CD4-positive, alpha-beta T cell (primary cell): ENCODE results near the gene DPP4. TPM values are rescaled to one million over a fixed set of nuclear protein-coding genes. Genes with fewer than 3 reads are reported as not detected.

Experiments
- ATAC-seq: fragments of 200-7000 bp; cut with Tn5 transposase; one replicate; pipeline ENCODE4 v1.10.0; 2022; ENCODE audit warnings: mild to moderate bottlenecking; ENCODE audit not compliant: poor library complexity
- CTCF ChIA-PET: fragments of 350-600 bp; sonication (Branson Sonifier 250); formaldehyde crosslinking; loops from one replicate; lab custom pipeline; 2021; ENCODE audit warnings: antibody characterized with exemption, inconsistent platforms; lab: Charles Lee
- POLR2A ChIA-PET: fragments of 350-600 bp; sonication (Branson Sonifier 250); formaldehyde crosslinking; loops from one replicate; lab custom pipeline; 2021; ENCODE audit warnings: antibody characterized with exemption, inconsistent platforms; lab: Charles Lee
- DNase-seq, 14 experiments: peaks; one replicate each; pipeline ENCODE4 v3.0.0-alpha.2; 2013 to 2020; ENCODE audit warnings: mixed read lengths in 2 of 14
- H3K27ac ChIP-seq, 2 donors: one replicate each; pipeline versions ENCODE4 v1.5.1 to v1.7.0; 2013; ENCODE audit warnings: low read length in 2 of 2, low read depth in 1 of 2, mild to moderate bottlenecking in 1 of 2
- H3K27me3 ChIP-seq, 2 experiments: 1 replicate in 1 of 2; 2 replicates in 1 of 2; pipeline versions ENCODE4 v1.6.1 to v1.7.0; 2013; ENCODE audit warnings: low read length in 2 of 2, control low read depth in 1 of 2, mild to moderate bottlenecking in 1 of 2, moderate library complexity in 1 of 2; ENCODE audit not compliant: insufficient read depth in 2 of 2, control insufficient read depth in 1 of 2
- H3K36me3 ChIP-seq: one replicate; pipeline ENCODE4 v1.6.1; 2013; ENCODE audit warnings: low read length, control low read depth; ENCODE audit not compliant: insufficient read depth
- H3K4me1 ChIP-seq: one replicate; pipeline ENCODE4 v1.6.1; 2013; ENCODE audit warnings: low read length, control low read depth; ENCODE audit not compliant: insufficient read depth
- H3K4me3 ChIP-seq: one replicate; pipeline ENCODE4 v1.5.1; 2013; ENCODE audit warnings: mild to moderate bottlenecking, low read length, moderate library complexity
- H3K9me3 ChIP-seq, 2 experiments: 1 replicate in 1 of 2; 2 replicates in 1 of 2; pipeline versions ENCODE4 v1.6.1 to v1.7.0; 2013; ENCODE audit warnings: low read length in 2 of 2, mild to moderate bottlenecking in 2 of 2, control low read depth in 1 of 2, moderate library complexity in 1 of 2; ENCODE audit not compliant: control insufficient read depth in 1 of 2, insufficient read depth in 1 of 2
- H3K27ac Mint-ChIP-seq: one replicate; pipeline ENCODE4 v1.8.0; 2020; ENCODE audit warnings: mixed read lengths
- H3K27me3 Mint-ChIP-seq: one replicate; pipeline ENCODE4 v1.8.0; 2021; ENCODE audit warnings: mixed read lengths
- H3K36me3 Mint-ChIP-seq: one replicate; pipeline ENCODE4 v1.8.0; 2021; ENCODE audit warnings: low read depth, mixed read lengths
- H3K4me1 Mint-ChIP-seq: one replicate; pipeline ENCODE4 v1.8.0; 2021; ENCODE audit warnings: low read depth, mixed read lengths
- H3K4me3 Mint-ChIP-seq: one replicate; pipeline ENCODE4 v1.8.0; 2020; ENCODE audit warnings: mild to moderate bottlenecking, mixed read lengths
- H3K9me3 Mint-ChIP-seq: one replicate; pipeline ENCODE4 v1.8.0; 2020; ENCODE audit warnings: mixed read lengths
- intact Hi-C, 2 experiments: fragments of 100-400 bp; cut with DNase I in 1 of 2; cut with micrococcal nuclease in 1 of 2; formaldehyde crosslinking; loops; one replicate each; pipeline versions ENCODE4 v1.15.1 to v1.9.0; 2023 to 2025; cut with DNase I, micrococcal nuclease
- total RNA-seq, 174 experiments: library from RNA in 2 of 174; stranded (reverse) in 2 of 174; gene quantifications; one replicate each; pipeline ENCODE4 v1.2.3 and lab custom pipeline; 2021 to 2026
- TF ChIP-seq, protein P1 (sequence below): fragments of 200-600 bp; IDR thresholded peaks from one replicate; pipeline ENCODE4 v1.8.0; 2022; ENCODE audit warnings: antibody characterized with exemption, mild to moderate bottlenecking

DPP4 gene
- total RNA-seq, 2 experiments from 2014 or later = 15.5 to 16.7 TPM

DNA sequence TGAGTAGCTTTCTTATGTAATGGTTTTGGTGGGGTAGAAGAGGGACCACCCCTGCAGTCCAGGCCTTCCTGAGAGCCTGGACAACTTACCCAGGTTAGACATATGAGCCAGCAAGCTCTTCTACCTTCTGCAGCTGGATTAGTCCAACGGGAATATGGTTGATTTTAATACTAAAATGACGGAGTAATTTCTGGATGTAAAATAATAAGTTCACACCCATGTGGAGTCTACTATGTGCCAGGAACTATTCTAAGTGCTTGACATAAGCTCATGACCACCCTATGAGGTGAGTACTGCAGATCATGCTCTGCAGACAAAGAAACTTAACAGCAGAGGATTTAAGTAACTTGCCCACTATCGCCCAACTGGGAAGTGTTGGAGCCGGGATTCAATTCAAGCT is 45.5 kb downstream of the DPP4 start:
- intact Hi-C loops = no loop called here
- TF ChIP-seq, protein P1, sequence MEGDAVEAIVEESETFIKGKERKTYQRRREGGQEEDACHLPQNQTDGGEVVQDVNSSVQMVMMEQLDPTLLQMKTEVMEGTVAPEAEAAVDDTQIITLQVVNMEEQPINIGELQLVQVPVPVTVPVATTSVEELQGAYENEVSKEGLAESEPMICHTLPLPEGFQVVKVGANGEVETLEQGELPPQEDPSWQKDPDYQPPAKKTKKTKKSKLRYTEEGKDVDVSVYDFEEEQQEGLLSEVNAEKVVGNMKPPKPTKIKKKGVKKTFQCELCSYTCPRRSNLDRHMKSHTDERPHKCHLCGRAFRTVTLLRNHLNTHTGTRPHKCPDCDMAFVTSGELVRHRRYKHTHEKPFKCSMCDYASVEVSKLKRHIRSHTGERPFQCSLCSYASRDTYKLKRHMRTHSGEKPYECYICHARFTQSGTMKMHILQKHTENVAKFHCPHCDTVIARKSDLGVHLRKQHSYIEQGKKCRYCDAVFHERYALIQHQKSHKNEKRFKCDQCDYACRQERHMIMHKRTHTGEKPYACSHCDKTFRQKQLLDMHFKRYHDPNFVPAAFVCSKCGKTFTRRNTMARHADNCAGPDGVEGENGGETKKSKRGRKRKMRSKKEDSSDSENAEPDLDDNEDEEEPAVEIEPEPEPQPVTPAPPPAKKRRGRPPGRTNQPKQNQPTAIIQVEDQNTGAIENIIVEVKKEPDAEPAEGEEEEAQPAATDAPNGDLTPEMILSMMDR = no peak
- H3K4me1 ChIP-seq = no peaks in the 10 kb centered on the region
- Mint-ChIP-seq H3K4me1 (peaks cover 30% of the 10 kb centered on the region), H3K27ac (no peak overlapping the region), H3K27me3 (no peaks in the 10 kb centered on the region), H3K36me3 (peaks cover 72% of the 10 kb centered on the region), H3K9me3 (no peaks in the 10 kb centered on the region), H3K4me3 (no peak overlapping the region)
- no peaks in the 10 kb centered on the region for H3K9me3 ChIP-seq
- no peak for ATAC-seq
- CTCF ChIA-PET = interaction anchor here (0.5 to 1.3 kb wide), 3 partner anchors 12 to 37 kb away, joined by 3 to 4 read pairs (median 3); no protein-coding TSS in a partner anchor
- no peaks in the 10 kb centered on the region for H3K27me3 ChIP-seq
- no peak for DNase-seq
- POLR2A ChIA-PET = no interaction called here
- peaks cover 56% of the 10 kb centered on the region for H3K36me3 ChIP-seq
- no peak overlapping the region for H3K27ac ChIP-seq
- H3K4me3 ChIP-seq = no peak overlapping the region

DNA sequence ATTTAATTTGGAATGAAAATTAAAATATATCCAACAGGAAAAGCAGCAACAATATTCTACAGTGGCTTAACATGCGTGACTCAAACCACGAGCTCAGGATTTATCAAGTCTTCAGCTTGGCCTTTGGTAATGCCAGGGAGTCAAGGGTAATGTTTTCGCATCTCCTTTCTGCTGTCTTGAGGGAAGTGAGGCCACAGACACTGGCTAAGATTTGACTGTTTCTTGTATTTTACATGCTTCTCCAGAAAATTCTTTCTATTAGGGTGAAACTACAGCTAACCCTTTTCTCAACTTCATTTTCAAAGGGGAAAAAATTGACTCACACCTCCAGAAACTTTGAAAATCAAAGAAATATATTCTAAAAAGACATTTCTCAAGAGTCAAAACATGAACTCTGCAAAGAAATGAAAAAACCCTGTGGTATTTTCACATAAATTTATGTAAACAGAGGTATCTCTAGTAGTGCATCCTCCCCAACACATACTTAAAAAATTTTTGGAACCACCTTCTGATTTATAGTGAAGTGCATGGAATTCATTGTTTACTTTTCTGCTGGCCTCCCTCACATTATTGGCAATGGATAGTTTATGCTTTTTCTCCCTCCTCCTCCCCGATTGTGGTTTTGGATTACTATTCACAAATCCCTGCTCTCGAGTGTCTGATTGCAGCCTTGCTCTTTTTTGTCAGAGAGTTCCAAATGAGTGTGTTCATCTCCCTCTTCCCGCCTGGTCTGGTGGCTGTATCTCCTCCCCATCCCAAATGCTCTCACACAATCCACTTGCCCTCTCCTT is 48.7 kb downstream of the DPP4 start:
- Mint-ChIP-seq H3K4me3 (no peak overlapping the region), H3K36me3 (peaks cover 61% of the 10 kb centered on the region), H3K9me3 (no peaks in the 10 kb centered on the region), H3K4me1 (peaks cover 60% of the 10 kb centered on the region), H3K27me3 (no peaks in the 10 kb centered on the region), H3K27ac (peak overlapping the region; percentile 37)
- H3K36me3 ChIP-seq = peaks cover 31% of the 10 kb centered on the region
- no peak overlapping the region for H3K27ac ChIP-seq
- H3K9me3 ChIP-seq = no peaks in the 10 kb centered on the region
- intact Hi-C loops = no loop called here
- H3K27me3 ChIP-seq = no peaks in the 10 kb centered on the region
- H3K4me3 ChIP-seq = no peak overlapping the region
- POLR2A ChIA-PET = interaction anchor here (0.8 to 1.0 kb wide), 3 partner anchors 8 to 49 kb away, joined by 3 to 4 read pairs (median 3); no protein-coding TSS in a partner anchor
- no peak for ATAC-seq
- CTCF ChIA-PET = interaction anchor here (1.0 to 1.2 kb wide), 2 partner anchors 10 kb away, joined by 3 to 4 read pairs; no protein-coding TSS in a partner anchor
- peaks cover 16% of the 10 kb centered on the region for H3K4me1 ChIP-seq
- TF ChIP-seq, protein P1 = no peak
- DNase-seq = no peak

DNA sequence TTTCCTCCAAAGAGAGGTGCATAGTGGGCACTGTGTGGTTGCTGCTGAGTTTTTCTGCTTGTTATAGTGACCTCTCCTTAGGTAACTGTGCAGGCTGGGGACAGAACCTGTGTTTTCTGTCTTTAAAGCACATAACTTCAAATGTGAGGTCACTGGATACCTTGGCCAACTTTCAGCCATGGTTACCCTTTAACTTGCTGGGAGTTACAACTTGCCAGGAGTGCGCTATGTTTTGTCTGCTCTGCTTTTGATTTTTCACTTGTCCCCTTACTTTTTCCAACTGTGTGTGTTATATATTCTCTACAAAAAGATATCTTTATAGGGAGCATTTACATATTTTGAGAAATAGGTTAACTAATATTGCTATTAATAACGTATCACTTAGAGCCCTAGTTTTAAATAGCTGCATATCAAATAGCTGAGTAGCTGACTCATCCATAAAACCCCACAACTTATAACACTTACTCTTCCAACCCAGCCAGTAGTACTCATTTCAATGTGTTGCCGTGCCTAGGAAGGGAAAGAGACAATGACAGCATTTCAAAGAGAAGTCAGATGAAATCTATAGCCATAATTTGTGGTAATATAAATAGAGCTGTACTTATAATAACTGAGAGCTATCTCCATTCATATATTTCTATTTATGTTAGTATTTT is 51.6 kb downstream of the DPP4 start:
- ATAC-seq = no peak
- Mint-ChIP-seq H3K27ac (peak overlapping the region; percentile 76), H3K4me3 (peak overlapping the region; percentile 45), H3K9me3 (no peaks in the 10 kb centered on the region), H3K27me3 (no peaks in the 10 kb centered on the region), H3K36me3 (peaks cover 65% of the 10 kb centered on the region), H3K4me1 (peaks cover 55% of the 10 kb centered on the region)
- Histone ChIP-seq H3K4me3 (no peak overlapping the region), H3K27me3 (no peaks in the 10 kb centered on the region), H3K9me3 (no peaks in the 10 kb centered on the region), H3K27ac (no peak overlapping the region), H3K4me1 (peaks cover 16% of the 10 kb centered on the region), H3K36me3 (peaks cover 39% of the 10 kb centered on the region)
- intact Hi-C loops = no loop called here
- ChIA-PET POLR2A (interaction anchor here (0.7 to 1.8 kb wide), 6 partner anchors 11 to 51 kb away, joined by 3 to 7 read pairs (median 3); no protein-coding TSS in a partner anchor), CTCF (interaction anchor here (0.7 to 1.7 kb wide), 2 partner anchors 9 to 31 kb away, joined by 3 to 6 read pairs; no protein-coding TSS in a partner anchor)
- no peak for DNase-seq
- TF ChIP-seq, protein P1 = no peak
